HepG2 (cell line): ENCODE data around the gene SNAI3. TPM values are rescaled to one million over a fixed set of nuclear protein-coding genes. Genes with fewer than 3 reads are reported as not detected.

Source experiments
- ADNP ChIP-seq: sonication (generic); formaldehyde crosslinking; IDR thresholded peaks from 2 replicates; pipeline ENCODE4 v1.4.0; 2020; ENCODE audit warnings: missing genetic modification reagents
- AGO1 ChIP-seq: fragments of 200-400 bp; formaldehyde crosslinking; IDR thresholded peaks from 2 replicates; pipeline ENCODE4 v1.6.1; 2017; ENCODE audit warnings: mild to moderate bottlenecking, low read depth, low read length, moderate library complexity; ENCODE audit not compliant: poor library complexity, severe bottlenecking
- CEBPB ChIP-seq: IDR thresholded peaks from 2 replicates; pipeline ENCODE4 v1.6.1; 2011; ENCODE audit warnings: low read depth, low read length, improper control_type of control experiment, borderline replicate concordance
- GLI4 ChIP-seq: sonication (generic); formaldehyde crosslinking; IDR thresholded peaks from 2 replicates; pipeline ENCODE4 v1.5.1; 2020; ENCODE audit warnings: missing genetic modification reagents, mild to moderate bottlenecking, moderate library complexity, borderline replicate concordance
- NCOA5 ChIP-seq: sonication (generic); formaldehyde crosslinking; IDR thresholded peaks from 2 replicates; pipeline ENCODE4 v1.4.0; 2020; ENCODE audit warnings: missing genetic modification reagents
- NFKB2 ChIP-seq: sonication (generic); formaldehyde crosslinking; IDR thresholded peaks from 2 replicates; pipeline ENCODE4 v1.4.0; 2020; ENCODE audit warnings: missing genetic modification reagents, borderline replicate concordance
- NKX3-1 ChIP-seq: sonication (generic); formaldehyde crosslinking; IDR thresholded peaks from 2 replicates; pipeline ENCODE4 v1.5.0; 2020; ENCODE audit warnings: missing genetic modification reagents
- POGZ ChIP-seq: sonication (generic); formaldehyde crosslinking; IDR thresholded peaks from 2 replicates; pipeline ENCODE4 v1.4.0; 2020; ENCODE audit warnings: mild to moderate bottlenecking, missing genetic modification reagents
- SP1 ChIP-seq, 2 experiments: fragments of 450-650 bp in 1 of 2; sonication (generic) in 1 of 2; formaldehyde crosslinking in 1 of 2; IDR thresholded peaks; 2 replicates each; pipeline versions ENCODE4 v1.4.0 to v1.6.1; 2016 to 2020; ENCODE audit warnings: missing genetic modification reagents in 1 of 2
- TCF12 ChIP-seq, 2 experiments: fragments of 450-650 bp in 1 of 2; sonication (generic) in 1 of 2; formaldehyde crosslinking in 1 of 2; IDR thresholded peaks; 2 replicates each; pipeline versions ENCODE4 v1.6.1 to v1.8.0; 2017 to 2022; ENCODE audit warnings: antibody characterized with exemption in 1 of 2, mild to moderate bottlenecking in 1 of 2, missing genetic modification reagents in 1 of 2, moderate library complexity in 1 of 2
- TEAD2 ChIP-seq: sonication (generic); formaldehyde crosslinking; IDR thresholded peaks from 2 replicates; pipeline ENCODE4 v1.9.0; 2021; ENCODE audit warnings: missing genetic modification reagents
- ZEB1 ChIP-seq: IDR thresholded peaks from 2 replicates; pipeline ENCODE4 v1.6.1; 2012; ENCODE audit warnings: mild to moderate bottlenecking, low read depth, inconsistent platforms; ENCODE audit not compliant: insufficient replicate concordance
- ZFAT ChIP-seq: sonication (generic); formaldehyde crosslinking; conservative IDR thresholded peaks from 2 replicates; pipeline ENCODE4 v1.8.1; 2023; ENCODE audit warnings: missing genetic modification reagents, inconsistent platforms
- ZNF253 ChIP-seq: sonication (generic); formaldehyde crosslinking; IDR thresholded peaks from 2 replicates; pipeline ENCODE4 v1.8.0; 2022; ENCODE audit warnings: mild to moderate bottlenecking, missing genetic modification reagents, borderline replicate concordance
- ZNF337 ChIP-seq: sonication (generic); formaldehyde crosslinking; IDR thresholded peaks from 2 replicates; pipeline ENCODE4 v1.5.1; 2020; ENCODE audit warnings: missing genetic modification reagents, low read depth, mild to moderate bottlenecking, borderline replicate concordance
- ZNF34 ChIP-seq: sonication (generic); formaldehyde crosslinking; IDR thresholded peaks from 2 replicates; pipeline ENCODE4 v1.4.0; 2020; ENCODE audit warnings: mild to moderate bottlenecking, missing genetic modification reagents, borderline replicate concordance
- ZNF383 ChIP-seq: sonication (generic); formaldehyde crosslinking; IDR thresholded peaks from 2 replicates; pipeline ENCODE4 v1.4.0; 2020; ENCODE audit warnings: missing genetic modification reagents, mild to moderate bottlenecking, borderline replicate concordance
- ZNF652 ChIP-seq: IDR thresholded peaks from 2 replicates; pipeline ENCODE4 v1.6.1; 2016; ENCODE audit warnings: low read depth, borderline replicate concordance
- ZNF674 ChIP-seq: sonication (generic); formaldehyde crosslinking; IDR thresholded peaks from 2 replicates; pipeline ENCODE4 v1.5.0; 2020; ENCODE audit warnings: low read depth, mild to moderate bottlenecking, missing genetic modification reagents
- ZNF773 ChIP-seq: sonication (generic); formaldehyde crosslinking; IDR thresholded peaks from 2 replicates; pipeline ENCODE4 v1.4.0; 2020; ENCODE audit warnings: missing genetic modification reagents, borderline replicate concordance
- polyA plus RNA-seq, 8 experiments: library from polyadenylated mRNA; depleted of rRNA in 3 of 8; stranded (reverse) in 7 of 8; unstranded in 1 of 8; fragments of >200 nt; fragmentation: Illumina TruSeq in 4 of 8; extraction: Trizol in 4 of 8; gene quantifications; 2 replicates each; pipeline versions ENCODE4 v1.2.1 to v1.2.3, GENCODE V29; 2011 to 2016; ENCODE audit warnings: low read depth in 4 of 8, missing spikeins in 1 of 8, mixed read lengths in 1 of 8; ENCODE audit not compliant: insufficient read depth in 1 of 8
- total RNA-seq, 5 experiments: library from RNA; depleted of rRNA; stranded (reverse); fragments of >200 nt; fragmentation: Illumina TruSeq; extraction: Trizol; gene quantifications; 2 replicates each; pipeline ENCODE4 v1.2.3, GENCODE V29; 2016; ENCODE audit warnings: low read depth in 1 of 5
- TF ChIP-seq, protein P1 (sequence below): sonication (generic); formaldehyde crosslinking; IDR thresholded peaks from 2 replicates; pipeline ENCODE4 v1.9.0; 2021; ENCODE audit warnings: missing genetic modification reagents, borderline replicate concordance
- TF ChIP-seq, protein P2 (sequence below): IDR thresholded peaks from 2 replicates; pipeline ENCODE4 v1.6.1; 2018; ENCODE audit warnings: missing genetic modification reagents
- TF ChIP-seq, protein P3 (sequence below): IDR thresholded peaks from 2 replicates; pipeline ENCODE4 v1.6.1; 2016; ENCODE audit warnings: low read depth, control low read depth
- TF ChIP-seq, protein P4 (sequence below): sonication (generic); formaldehyde crosslinking; IDR thresholded peaks from 2 replicates; pipeline ENCODE4 v1.4.0; 2020; ENCODE audit warnings: missing genetic modification reagents, borderline replicate concordance

Gene SNAI3
- total and polyA plus RNA-seq, 2 of the 13 experiments (the other 11 are each of a cell fraction or from before 2014, with no cell fraction given), result 0.09 to 0.18 TPM

DNA sequence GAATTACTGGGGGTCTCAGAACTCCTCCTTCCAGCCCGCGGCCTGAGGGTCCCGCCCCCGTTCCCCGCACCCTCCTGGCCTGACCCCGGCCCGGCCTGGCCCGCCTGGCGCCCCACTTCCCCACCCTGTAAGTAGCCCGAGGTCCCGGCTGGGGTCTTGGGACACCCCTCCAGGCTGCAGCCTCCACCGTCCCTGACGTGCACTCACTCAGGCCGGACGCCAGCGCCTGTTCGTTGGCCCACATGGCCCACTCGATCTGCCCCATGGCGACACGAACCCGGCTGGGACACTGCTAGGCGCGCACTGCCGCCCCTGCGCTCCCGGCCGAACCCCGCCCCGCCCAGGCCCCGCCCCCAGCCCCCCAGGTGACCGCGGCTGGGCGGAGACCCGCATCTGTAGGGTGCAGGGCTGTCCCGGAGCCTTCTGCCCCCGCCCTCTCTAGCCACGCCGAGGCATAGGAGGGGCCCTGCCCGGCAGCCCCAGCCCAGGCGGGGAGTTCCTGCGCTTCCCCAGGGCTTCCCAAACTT is 35.5 kb downstream of the SNAI3 start, which contains the start of gene CYBA (continued):
- TF ChIP-seq SP1 (IDR thresholded peaks at IDR 0.05) (no peak), SP1 (CRISPR knock-in tag; IDR thresholded peaks at IDR 0.05) (peak; percentile 80), ZNF253 (CRISPR knock-in tag) (no peak), ZFAT (CRISPR knock-in tag) (0 out of 2 replicates have a peak, but pooled peaks have one; percentile 36), TEAD2 (no peak), NKX3-1 (CRISPR knock-in tag) (peak; percentile 70), TCF12 (IDR thresholded peaks at IDR 0.05) (no peak), TCF12 (CRISPR knock-in tag; IDR thresholded peaks at IDR 0.05) (no peak), ZNF337 (no peak), ZNF652 (no peak), ZNF383 (no peak), NCOA5 (CRISPR knock-in tag) (peak; percentile 74; the same call in 1 of the 2 replicates), GLI4 (CRISPR knock-in tag) (peak; percentile 79; the same call in 1 of the 2 replicates), CEBPB (no peak), ZEB1 (no peak), ZNF773 (peak; percentile 53; the same call in 1 of the 2 replicates), ADNP (no peak), POGZ (CRISPR knock-in tag) (no peak; the same call in 1 of the 2 replicates), NFKB2 (CRISPR knock-in tag) (no peak; the same call in 1 of the 2 replicates), ZNF34 (CRISPR knock-in tag) (no peak), ZNF674 (CRISPR knock-in tag) (peak; percentile 28; the same call in 1 of the 2 replicates), AGO1 (peak; percentile 97)
- TF ChIP-seq, protein P1, sequence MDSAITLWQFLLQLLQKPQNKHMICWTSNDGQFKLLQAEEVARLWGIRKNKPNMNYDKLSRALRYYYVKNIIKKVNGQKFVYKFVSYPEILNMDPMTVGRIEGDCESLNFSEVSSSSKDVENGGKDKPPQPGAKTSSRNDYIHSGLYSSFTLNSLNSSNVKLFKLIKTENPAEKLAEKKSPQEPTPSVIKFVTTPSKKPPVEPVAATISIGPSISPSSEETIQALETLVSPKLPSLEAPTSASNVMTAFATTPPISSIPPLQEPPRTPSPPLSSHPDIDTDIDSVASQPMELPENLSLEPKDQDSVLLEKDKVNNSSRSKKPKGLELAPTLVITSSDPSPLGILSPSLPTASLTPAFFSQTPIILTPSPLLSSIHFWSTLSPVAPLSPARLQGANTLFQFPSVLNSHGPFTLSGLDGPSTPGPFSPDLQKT (CRISPR knock-in tag), result no peak
- TF ChIP-seq, protein P2, sequence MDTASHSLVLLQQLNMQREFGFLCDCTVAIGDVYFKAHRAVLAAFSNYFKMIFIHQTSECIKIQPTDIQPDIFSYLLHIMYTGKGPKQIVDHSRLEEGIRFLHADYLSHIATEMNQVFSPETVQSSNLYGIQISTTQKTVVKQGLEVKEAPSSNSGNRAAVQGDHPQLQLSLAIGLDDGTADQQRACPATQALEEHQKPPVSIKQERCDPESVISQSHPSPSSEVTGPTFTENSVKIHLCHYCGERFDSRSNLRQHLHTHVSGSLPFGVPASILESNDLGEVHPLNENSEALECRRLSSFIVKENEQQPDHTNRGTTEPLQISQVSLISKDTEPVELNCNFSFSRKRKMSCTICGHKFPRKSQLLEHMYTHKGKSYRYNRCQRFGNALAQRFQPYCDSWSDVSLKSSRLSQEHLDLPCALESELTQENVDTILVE (CRISPR knock-in tag), result no peak
- TF ChIP-seq, protein P3, sequence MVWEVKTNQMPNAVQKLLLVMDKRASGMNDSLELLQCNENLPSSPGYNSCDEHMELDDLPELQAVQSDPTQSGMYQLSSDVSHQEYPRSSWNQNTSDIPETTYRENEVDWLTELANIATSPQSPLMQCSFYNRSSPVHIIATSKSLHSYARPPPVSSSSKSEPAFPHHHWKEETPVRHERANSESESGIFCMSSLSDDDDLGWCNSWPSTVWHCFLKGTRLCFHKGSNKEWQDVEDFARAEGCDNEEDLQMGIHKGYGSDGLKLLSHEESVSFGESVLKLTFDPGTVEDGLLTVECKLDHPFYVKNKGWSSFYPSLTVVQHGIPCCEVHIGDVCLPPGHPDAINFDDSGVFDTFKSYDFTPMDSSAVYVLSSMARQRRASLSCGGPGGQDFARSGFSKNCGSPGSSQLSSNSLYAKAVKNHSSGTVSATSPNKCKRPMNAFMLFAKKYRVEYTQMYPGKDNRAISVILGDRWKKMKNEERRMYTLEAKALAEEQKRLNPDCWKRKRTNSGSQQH (CRISPR knock-in tag), result no peak; the same call in 1 of the 2 replicates
- TF ChIP-seq, protein P4, sequence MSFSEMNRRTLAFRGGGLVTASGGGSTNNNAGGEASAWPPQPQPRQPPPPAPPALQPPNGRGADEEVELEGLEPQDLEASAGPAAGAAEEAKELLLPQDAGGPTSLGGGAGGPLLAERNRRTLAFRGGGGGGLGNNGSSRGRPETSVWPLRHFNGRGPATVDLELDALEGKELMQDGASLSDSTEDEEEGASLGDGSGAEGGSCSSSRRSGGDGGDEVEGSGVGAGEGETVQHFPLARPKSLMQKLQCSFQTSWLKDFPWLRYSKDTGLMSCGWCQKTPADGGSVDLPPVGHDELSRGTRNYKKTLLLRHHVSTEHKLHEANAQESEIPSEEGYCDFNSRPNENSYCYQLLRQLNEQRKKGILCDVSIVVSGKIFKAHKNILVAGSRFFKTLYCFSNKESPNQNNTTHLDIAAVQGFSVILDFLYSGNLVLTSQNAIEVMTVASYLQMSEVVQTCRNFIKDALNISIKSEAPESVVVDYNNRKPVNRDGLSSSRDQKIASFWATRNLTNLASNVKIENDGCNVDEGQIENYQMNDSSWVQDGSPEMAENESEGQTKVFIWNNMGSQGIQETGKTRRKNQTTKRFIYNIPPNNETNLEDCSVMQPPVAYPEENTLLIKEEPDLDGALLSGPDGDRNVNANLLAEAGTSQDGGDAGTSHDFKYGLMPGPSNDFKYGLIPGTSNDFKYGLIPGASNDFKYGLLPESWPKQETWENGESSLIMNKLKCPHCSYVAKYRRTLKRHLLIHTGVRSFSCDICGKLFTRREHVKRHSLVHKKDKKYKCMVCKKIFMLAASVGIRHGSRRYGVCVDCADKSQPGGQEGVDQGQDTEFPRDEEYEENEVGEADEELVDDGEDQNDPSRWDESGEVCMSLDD (CRISPR knock-in tag), result peak; percentile 63; the same call in 1 of the 2 replicates
